K562 (cell line): Measurements from ENCODE around the gene CPSF4L. TPM values are rescaled to one million over a fixed set of nuclear protein-coding genes. Genes with fewer than 3 reads are reported as not detected.

Experiments used
- ARNT ChIP-seq, 2 experiments: fragments of 450-650 bp; IDR thresholded peaks; 2 replicates each; pipeline ENCODE4 v1.6.1; 2016; ENCODE audit warnings: mild to moderate bottlenecking in 1 of 2
- BDP1 ChIP-seq: IDR thresholded peaks from 3 replicates; pipeline ENCODE4 v1.6.1; 2011; ENCODE audit not compliant: insufficient read length, insufficient read depth
- EGR1 ChIP-seq: fragments of 450-650 bp; conservative IDR thresholded peaks from 2 replicates; pipeline ENCODE4 v1.6.1; 2017; ENCODE audit warnings: mild to moderate bottlenecking
- GATAD2B ChIP-seq: fragments of 450-650 bp; IDR thresholded peaks from 2 replicates; pipeline ENCODE4 v1.6.1; 2017; ENCODE audit warnings: mild to moderate bottlenecking, borderline replicate concordance
- HIVEP1 ChIP-seq: fragments of 250-450 bp; sonication (Bioruptor Pico); IDR thresholded peaks from 2 replicates; pipeline ENCODE4 v1.4.0; 2020; ENCODE audit warnings: mild to moderate bottlenecking
- IRF9 ChIP-seq: fragments of 450-650 bp; IDR thresholded peaks from 2 replicates; pipeline ENCODE4 v1.6.1; 2016; ENCODE audit warnings: missing biosample characterization, missing genetic modification characterization
- KDM1A ChIP-seq, 2 experiments: fragments of 450-650 bp; IDR thresholded peaks; 2 replicates each; pipeline ENCODE4 v1.6.1; 2016; ENCODE audit warnings: mild to moderate bottlenecking in 2 of 2
- KLF6 ChIP-seq: fragments of 250-450 bp; sonication (Bioruptor Pico); IDR thresholded peaks from 2 replicates; pipeline ENCODE4 v1.4.0; 2020; ENCODE audit warnings: mild to moderate bottlenecking, moderate library complexity, borderline replicate concordance
- MITF ChIP-seq: IDR thresholded peaks from 2 replicates; pipeline ENCODE4 v1.6.1; 2014; ENCODE audit warnings: antibody characterized with exemption
- POLR2AphosphoS5 ChIP-seq: IDR thresholded peaks from 2 replicates; pipeline ENCODE4 v1.6.1; 2011; ENCODE audit warnings: mild to moderate bottlenecking, low read depth, low read length, moderate library complexity; ENCODE audit not compliant: control insufficient read depth, insufficient read depth
- POLR2B ChIP-seq: fragments of 450-650 bp; IDR thresholded peaks from 2 replicates; pipeline ENCODE4 v1.6.1; 2018; ENCODE audit warnings: low read depth; ENCODE audit not compliant: partially characterized antibody
- POLR2G ChIP-seq: fragments of 200-400 bp; formaldehyde crosslinking; IDR thresholded peaks from 2 replicates; pipeline ENCODE4 v1.6.1; 2017; ENCODE audit warnings: low read depth, mild to moderate bottlenecking, antibody characterized with exemption, low read length, moderate library complexity
- RBM34 ChIP-seq: fragments of 200-400 bp; formaldehyde crosslinking; IDR thresholded peaks from 2 replicates; pipeline ENCODE4 v1.6.1; 2018; ENCODE audit warnings: low read length, borderline replicate concordance; ENCODE audit not compliant: insufficient read depth
- SMAD2 ChIP-seq: fragments of 150-350 bp; IDR thresholded peaks from 2 replicates; pipeline ENCODE4 v1.6.1; 2014; ENCODE audit warnings: low read depth, mild to moderate bottlenecking, low read length
- TCFL5 ChIP-seq: fragments of 250-450 bp; sonication (Bioruptor Pico); conservative IDR thresholded peaks from 2 replicates; pipeline ENCODE4 v1.6.1; 2021; ENCODE audit warnings: mild to moderate bottlenecking, moderate library complexity, matching md5 sums
- TFAP4 ChIP-seq: sonication (generic); formaldehyde crosslinking; IDR thresholded peaks from 2 replicates; pipeline ENCODE4 v1.8.0; 2022; ENCODE audit warnings: missing genetic modification reagents, mild to moderate bottlenecking, moderate library complexity, borderline replicate concordance
- ZBTB34 ChIP-seq: fragments of 250-450 bp; sonication (Bioruptor Pico); IDR thresholded peaks from 2 replicates; pipeline ENCODE4 v1.8.0; 2021; ENCODE audit warnings: mild to moderate bottlenecking, moderate library complexity
- ZC3H4 ChIP-seq: sonication (generic); formaldehyde crosslinking; IDR thresholded peaks from 2 replicates; pipeline ENCODE4 v1.9.0; 2021; ENCODE audit warnings: missing genetic modification reagents, borderline replicate concordance
- ZEB2 ChIP-seq: fragments of 450-650 bp; IDR thresholded peaks from 2 replicates; pipeline ENCODE4 v1.6.1; 2016
- ZNF3 ChIP-seq: fragments of 250-450 bp; sonication (Bioruptor Pico); IDR thresholded peaks from 2 replicates; pipeline ENCODE4 v1.5.0; 2021; ENCODE audit warnings: mild to moderate bottlenecking, moderate library complexity
- ZNF707 ChIP-seq: fragments of 250-450 bp; sonication (Bioruptor Pico); conservative IDR thresholded peaks from 2 replicates; pipeline ENCODE4 v1.8.0; 2022; ENCODE audit warnings: inconsistent platforms, mild to moderate bottlenecking, moderate library complexity
- polyA plus RNA-seq, 8 experiments: library from polyadenylated mRNA; depleted of rRNA in 4 of 8; stranded (reverse) in 5 of 8; unstranded in 3 of 8; fragments of >200 nt; fragmentation: Nextera tagmentation in 2 of 8; fragmentation: Illumina TruSeq in 1 of 8; extraction: Ambion mirVana in 2 of 8; extraction: Trizol in 1 of 8; gene quantifications; 2 replicates each; pipeline versions ENCODE4 v1.2.1 to v1.2.3, GENCODE V29; 2011 to 2014; ENCODE audit warnings: inconsistent platforms in 1 of 8, missing spikeins in 1 of 8
- total RNA-seq, 7 experiments: library from RNA; depleted of rRNA in 6 of 7; stranded (reverse); fragments of >200 nt in 6 of 7; fragmentation: Illumina TruSeq in 2 of 7; extraction: Trizol in 2 of 7; gene quantifications; 2 replicates each; pipeline versions ENCODE4 v1.2.1 to v1.2.3, GENCODE V29; 2011 to 2021; ENCODE audit warnings: low replicate concordance in 1 of 7
- TF ChIP-seq, protein P1 (sequence below): sonication (generic); formaldehyde crosslinking; IDR thresholded peaks from 2 replicates; pipeline ENCODE4 v1.8.1; 2022; ENCODE audit warnings: missing genetic modification reagents

CPSF4L gene
- total and polyA plus RNA-seq, 9 of the 15 experiments (the other 6 are each of a cell fraction or from before 2014, with no cell fraction given) = not detected

GRCh38 chr17:73228748-73229236 lies 32.9 kb downstream of the CPSF4L start (continued):
- TF ChIP-seq SMAD2 = no peak
- no peak for TF ChIP-seq ZBTB34 (CRISPR knock-in tag)
- no peak for TF ChIP-seq POLR2B
- TF ChIP-seq KLF6 (CRISPR knock-in tag) = no peak
- no peak for TF ChIP-seq ZEB2
- no peak for TF ChIP-seq ZNF707 (CRISPR knock-in tag)
- TF ChIP-seq BDP1 = no peak
- TF ChIP-seq ZNF3 (CRISPR knock-in tag) = no peak
- TF ChIP-seq, protein P1, sequence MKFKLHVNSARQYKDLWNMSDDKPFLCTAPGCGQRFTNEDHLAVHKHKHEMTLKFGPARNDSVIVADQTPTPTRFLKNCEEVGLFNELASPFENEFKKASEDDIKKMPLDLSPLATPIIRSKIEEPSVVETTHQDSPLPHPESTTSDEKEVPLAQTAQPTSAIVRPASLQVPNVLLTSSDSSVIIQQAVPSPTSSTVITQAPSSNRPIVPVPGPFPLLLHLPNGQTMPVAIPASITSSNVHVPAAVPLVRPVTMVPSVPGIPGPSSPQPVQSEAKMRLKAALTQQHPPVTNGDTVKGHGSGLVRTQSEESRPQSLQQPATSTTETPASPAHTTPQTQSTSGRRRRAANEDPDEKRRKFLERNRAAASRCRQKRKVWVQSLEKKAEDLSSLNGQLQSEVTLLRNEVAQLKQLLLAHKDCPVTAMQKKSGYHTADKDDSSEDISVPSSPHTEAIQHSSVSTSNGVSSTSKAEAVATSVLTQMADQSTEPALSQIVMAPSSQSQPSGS (CRISPR knock-in tag) = no peak
- peak; percentile 99 for TF ChIP-seq TFAP4
- peak; percentile 68; the same call in 1 of the 2 replicates for TF ChIP-seq GATAD2B
- TF ChIP-seq EGR1 = peak; percentile 31; the same call in 1 of the 2 replicates
- peak in 1 of 2 experiments; percentile 67; a peak in 1 of 4 replicates for TF ChIP-seq ARNT (IDR thresholded peaks at IDR 0.05)
- TF ChIP-seq KDM1A (IDR thresholded peaks at IDR 0.05) = no peak; a peak in 1 of 4 replicates
- TF ChIP-seq IRF9 (tag) = no peak
- TF ChIP-seq RBM34 = no peak
- TF ChIP-seq POLR2AphosphoS5 = peak; percentile 81; the same call in 1 of the 2 replicates
- no peak for TF ChIP-seq ZC3H4
- TF ChIP-seq HIVEP1 (CRISPR knock-in tag) = no peak
- TF ChIP-seq MITF = no peak
- no peak for TF ChIP-seq POLR2G
- no peak for TF ChIP-seq TCFL5
